HepG2 (cell line): ENCODE data around the gene DENND1C. TPM values are rescaled to one million over a fixed set of nuclear protein-coding genes. Genes with fewer than 3 reads are reported as not detected.

Source experiments
- ATAC-seq: fragments of 200-7000 bp; cut with Tn5 transposase; 3 replicates; pipeline ENCODE4 v1.9.1; 2020; ENCODE audit warnings: mild to moderate bottlenecking, moderate library complexity
- BruUV-seq: library from RNA; stranded (reverse); fragments of 400-500 nt; replicated peaks from 2 replicates; lab custom pipeline; 2021; lab: Mats Ljungman, UMichigan
- CTCF ChIA-PET: fragments of 300-600 bp; formaldehyde crosslinking; extraction: SDS; loops from one replicate; lab custom pipeline; 2021; ENCODE audit warnings: low total read pairs, inconsistent platforms, low intra/inter-chr PET ratio; lab: Yijun Ruan, JAX
- POLR2A ChIA-PET: fragments of 350-600 bp; sonication (Branson Sonifier 250); formaldehyde crosslinking; loops from one replicate; lab custom pipeline; 2020; ENCODE audit warnings: antibody characterized with exemption, inconsistent platforms; lab: Yijun Ruan, JAX
- DNase-seq: peaks from one replicate; pipeline ENCODE4 v3.0.0-alpha.2; 2015; ENCODE audit warnings: low spot score
- FAIRE-seq: peaks from 3 replicates; lab custom pipeline; 2011; peaks lifted over from hg19 to GRCh38; lab: Jason Lieb, UNC
- H2AFZ ChIP-seq: one replicate; pipeline ENCODE4 v1.6.1; 2011; ENCODE audit warnings: low read length, inconsistent platforms
- H3K27ac ChIP-seq: fragments of 300-600 bp; 3 replicates; pipeline ENCODE4 v1.8.0; 2011; ENCODE audit warnings: mixed run types, mild to moderate bottlenecking, mixed read lengths, low read length, inconsistent platforms; ENCODE audit not compliant: insufficient read depth; ENCODE audit errors: extremely low read length
- H3K27me3 ChIP-seq, 2 experiments: fragments of 200-600 bp in 1 of 2; 2 replicates in 1 of 2; 3 replicates in 1 of 2; pipeline versions ENCODE4 v1.6.0 to v1.8.0; 2011; ENCODE audit warnings: low read length in 2 of 2, mild to moderate bottlenecking in 2 of 2, moderate library complexity in 2 of 2, inconsistent platforms in 1 of 2; ENCODE audit not compliant: insufficient read depth in 2 of 2, control insufficient read depth in 1 of 2
- H3K36me3 ChIP-seq, 2 experiments: fragments of 200-600 bp in 1 of 2; replicated peaks in 1 of 2; 2 replicates in 1 of 2; 3 replicates in 1 of 2; pipeline versions ENCODE4 v1.5.1 to v1.8.0; 2011; ENCODE audit warnings: low read length in 2 of 2, inconsistent platforms in 1 of 2; ENCODE audit not compliant: insufficient read depth in 2 of 2, control insufficient read depth in 1 of 2
- H3K4me1 ChIP-seq: 2 replicates; pipeline ENCODE4 v1.5.1; 2012; ENCODE audit warnings: low read length, inconsistent platforms; ENCODE audit not compliant: insufficient read depth
- H3K4me2 ChIP-seq: 2 replicates; pipeline ENCODE4 v1.6.0; 2011; ENCODE audit warnings: low read depth, low read length, inconsistent platforms
- H3K4me3 ChIP-seq, 3 experiments: fragments of 200-600 bp in 1 of 3; sonication (generic), shearing (Covaris generic) in 1 of 3; replicated peaks in 1 of 3; 2 replicates each; pipeline ENCODE4 v1.5.1; 2011 to 2016; ENCODE audit warnings: low read length in 3 of 3, inconsistent platforms in 2 of 3, low read depth in 2 of 3, mild to moderate bottlenecking in 2 of 3, control low read depth in 1 of 3, mixed read lengths in 1 of 3; ENCODE audit not compliant: insufficient read depth in 1 of 3
- H3K79me2 ChIP-seq: one replicate; pipeline ENCODE4 v1.6.1; 2011; ENCODE audit warnings: low read length, inconsistent platforms; ENCODE audit not compliant: insufficient read depth
- H3K9ac ChIP-seq: 2 replicates; pipeline ENCODE4 v1.6.0; 2011; ENCODE audit warnings: mild to moderate bottlenecking, low read depth, low read length, inconsistent platforms; ENCODE audit not compliant: insufficient read depth
- H3K9me3 ChIP-seq: 2 replicates; pipeline ENCODE4 v1.5.1; 2012; ENCODE audit warnings: mild to moderate bottlenecking, low read length
- H4K20me1 ChIP-seq: 2 replicates; pipeline ENCODE4 v1.6.0; 2011; ENCODE audit warnings: inconsistent platforms, mild to moderate bottlenecking, low read length, moderate library complexity; ENCODE audit not compliant: insufficient read depth
- ELF4 ChIP-seq: sonication (generic); formaldehyde crosslinking; IDR thresholded peaks from 2 replicates; pipeline ENCODE4 v1.5.0; 2020; ENCODE audit warnings: missing genetic modification reagents, mild to moderate bottlenecking, moderate library complexity, borderline replicate concordance
- FOXA1 ChIP-seq, 2 experiments: fragments of 450-650 bp in 1 of 2; sonication (generic) in 1 of 2; formaldehyde crosslinking in 1 of 2; IDR thresholded peaks; 2 replicates each; pipeline versions ENCODE4 v1.4.0 to v1.6.1; 2016 to 2020; ENCODE audit warnings: missing genetic modification reagents in 1 of 2
- MXD4 ChIP-seq: IDR thresholded peaks from 2 replicates; pipeline ENCODE4 v1.6.1; 2016; ENCODE audit warnings: mild to moderate bottlenecking, missing biosample characterization, missing genetic modification reagents
- PITX1 ChIP-seq: sonication (generic); formaldehyde crosslinking; IDR thresholded peaks from 2 replicates; pipeline ENCODE4 v1.5.1; 2020; ENCODE audit warnings: mild to moderate bottlenecking, missing genetic modification reagents
- SNAI1 ChIP-seq: sonication (generic); formaldehyde crosslinking; IDR thresholded peaks from 2 replicates; pipeline ENCODE4 v1.5.0; 2020; ENCODE audit warnings: mild to moderate bottlenecking, missing genetic modification reagents, borderline replicate concordance
- SRSF4 ChIP-seq: fragments of 200-400 bp; formaldehyde crosslinking; IDR thresholded peaks from one replicate; pipeline ENCODE4 v1.6.1; 2018; ENCODE audit warnings: mild to moderate bottlenecking, low read depth, low read length, moderate library complexity; ENCODE audit not compliant: poor library complexity, severe bottlenecking
- THAP8 ChIP-seq: sonication (generic); formaldehyde crosslinking; IDR thresholded peaks from 2 replicates; pipeline ENCODE4 v1.5.1; 2020; ENCODE audit warnings: missing genetic modification reagents, mild to moderate bottlenecking, borderline replicate concordance
- WIZ ChIP-seq: sonication (generic); formaldehyde crosslinking; IDR thresholded peaks from 2 replicates; pipeline ENCODE4 v1.5.1; 2020; ENCODE audit warnings: mild to moderate bottlenecking, missing genetic modification reagents
- ZBTB21 ChIP-seq: sonication (generic); formaldehyde crosslinking; IDR thresholded peaks from 2 replicates; pipeline ENCODE4 v1.4.0; 2020; ENCODE audit warnings: missing genetic modification reagents
- ZFP36L2 ChIP-seq: sonication (generic); formaldehyde crosslinking; IDR thresholded peaks from 2 replicates; pipeline ENCODE4 v1.4.0; 2020; ENCODE audit warnings: missing genetic modification reagents
- ZNF180 ChIP-seq: sonication (generic); formaldehyde crosslinking; IDR thresholded peaks from 2 replicates; pipeline ENCODE4 v1.4.0; 2020; ENCODE audit warnings: low read depth, missing genetic modification reagents, borderline replicate concordance
- ZNF20 ChIP-seq: sonication (generic); formaldehyde crosslinking; IDR thresholded peaks from 2 replicates; pipeline ENCODE4 v1.4.0; 2020; ENCODE audit warnings: mild to moderate bottlenecking, moderate library complexity, missing genetic modification reagents
- ZNF33B ChIP-seq: sonication (generic); formaldehyde crosslinking; IDR thresholded peaks from 2 replicates; pipeline ENCODE4 v1.5.1; 2020; ENCODE audit warnings: mild to moderate bottlenecking, missing genetic modification reagents
- ZNF510 ChIP-seq: sonication (generic); formaldehyde crosslinking; IDR thresholded peaks from 2 replicates; pipeline ENCODE4 v1.4.0; 2020; ENCODE audit warnings: low read depth, mild to moderate bottlenecking, missing genetic modification reagents
- ZSCAN25 ChIP-seq: sonication (generic); formaldehyde crosslinking; IDR thresholded peaks from 2 replicates; pipeline ENCODE4 v1.8.0; 2022; ENCODE audit warnings: mild to moderate bottlenecking, missing genetic modification reagents
- WGBS: methylation state at CpG from one replicate; pipeline ENCODE4 v1.1.6; 2017; ENCODE audit warnings: low lambda C conversion rate; 5-methylcytosine and 5-hydroxymethylcytosine counted together
- in situ Hi-C: cut with HindIII; loops from 2 replicates; pipeline ENCODE4 v1.10.0; 2017; ENCODE audit warnings: low pct_unique_long_range_greater_than_20kb; ENCODE audit not compliant: extremely low pct_ligation_motif_present
- intact Hi-C: fragments of 100-400 bp; cut with micrococcal nuclease; formaldehyde crosslinking; loops from one replicate; pipeline ENCODE4 v1.10.0; 2022; ENCODE audit not compliant: unreplicated experiment
- polyA plus RNA-seq, 8 experiments: library from polyadenylated mRNA; depleted of rRNA in 3 of 8; stranded (reverse) in 7 of 8; unstranded in 1 of 8; fragments of >200 nt; fragmentation: Illumina TruSeq in 4 of 8; extraction: Trizol in 4 of 8; gene quantifications; 2 replicates each; pipeline versions ENCODE4 v1.2.1 to v1.2.3, GENCODE V29; 2011 to 2016; ENCODE audit warnings: low read depth in 4 of 8, missing spikeins in 1 of 8, mixed read lengths in 1 of 8; ENCODE audit not compliant: insufficient read depth in 1 of 8
- total RNA-seq, 5 experiments: library from RNA; depleted of rRNA; stranded (reverse); fragments of >200 nt; fragmentation: Illumina TruSeq; extraction: Trizol; gene quantifications; 2 replicates each; pipeline ENCODE4 v1.2.3, GENCODE V29; 2016; ENCODE audit warnings: low read depth in 1 of 5
- TF ChIP-seq, protein P1 (sequence below): IDR thresholded peaks from 2 replicates; pipeline ENCODE4 v1.6.1; 2012; ENCODE audit warnings: inconsistent platforms
- TF ChIP-seq, protein P2 (sequence below): sonication (generic); formaldehyde crosslinking; IDR thresholded peaks from 2 replicates; pipeline ENCODE4 v1.8.1; 2022; ENCODE audit warnings: low read depth, mild to moderate bottlenecking, missing genetic modification reagents
- TF ChIP-seq, protein P3 (sequence below): sonication (generic); formaldehyde crosslinking; IDR thresholded peaks from 2 replicates; pipeline ENCODE4 v1.5.0; 2020; ENCODE audit warnings: mild to moderate bottlenecking, missing genetic modification reagents
- TF ChIP-seq, protein P4 (sequence below): sonication (generic); formaldehyde crosslinking; IDR thresholded peaks from 2 replicates; pipeline ENCODE4 v1.8.0; 2023; ENCODE audit warnings: mild to moderate bottlenecking, missing genetic modification reagents

DENND1C gene
- total and polyA plus RNA-seq, 2 of the 13 experiments (the other 11 are each of a cell fraction or from before 2014, with no cell fraction given) = 0.04 to 0.73 TPM

- TF ChIP-seq ELF4 (CRISPR knock-in tag) = no peak
- no peak for TF ChIP-seq THAP8
- no peak for TF ChIP-seq ZFP36L2 (CRISPR knock-in tag)
- TF ChIP-seq, protein P1, sequence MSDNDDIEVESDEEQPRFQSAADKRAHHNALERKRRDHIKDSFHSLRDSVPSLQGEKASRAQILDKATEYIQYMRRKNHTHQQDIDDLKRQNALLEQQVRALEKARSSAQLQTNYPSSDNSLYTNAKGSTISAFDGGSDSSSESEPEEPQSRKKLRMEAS = no peak
- no peak for TF ChIP-seq FOXA1 (IDR thresholded peaks at IDR 0.05)
- TF ChIP-seq FOXA1 (CRISPR knock-in tag; IDR thresholded peaks at IDR 0.05) = no peak
- TF ChIP-seq SRSF4 = no peak
- TF ChIP-seq ZNF33B (CRISPR knock-in tag) = no peak
- no peak for TF ChIP-seq PITX1
- TF ChIP-seq SNAI1 (CRISPR knock-in tag) = no peak
- no peak for TF ChIP-seq ZNF20
- no peak for TF ChIP-seq ZBTB21
- no peak for TF ChIP-seq ZSCAN25 (CRISPR knock-in tag)
- no peak for TF ChIP-seq WIZ (CRISPR knock-in tag)
- TF ChIP-seq ZNF180 = no peak
- no peak for TF ChIP-seq MXD4
Observed at GRCh38 chr19:6471076-6471475, 10.5 kb downstream of the DENND1C start (continued).

DNA sequence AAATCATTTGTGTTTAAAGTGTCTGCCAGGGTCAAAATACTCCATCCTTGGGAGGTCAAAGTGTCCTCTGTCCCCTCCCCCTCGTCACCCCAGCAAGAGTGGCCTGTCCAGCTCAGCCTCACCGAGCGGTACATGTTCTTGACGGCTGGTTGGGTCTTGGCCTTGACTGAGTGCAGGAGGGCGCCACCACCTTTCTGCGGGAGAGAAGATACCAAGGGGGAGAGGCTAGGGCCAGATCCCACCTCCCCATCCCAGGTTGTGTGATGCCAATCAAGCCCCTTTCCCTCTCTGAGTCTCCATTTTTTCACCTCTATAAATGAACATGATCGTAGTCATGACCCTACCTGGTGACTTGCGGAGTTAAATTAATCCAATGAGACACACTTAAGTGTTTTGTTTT lies 11.4 kb downstream of the DENND1C start:
- in situ Hi-C loops (no loop called here), intact Hi-C loops (no loop called here)
- Histone ChIP-seq H2AFZ (no peak overlapping the region), H3K9me3 (no peaks in the 10 kb centered on the region), H3K27me3 (no peaks in the 10 kb centered on the region), H3K4me2 (no peak overlapping the region), H4K20me1 (no peaks in the 10 kb centered on the region), H3K9ac (no peak overlapping the region), H3K36me3 (no peaks in the 10 kb centered on the region; a peak in 1 of 5 replicates), H3K79me2 (no peaks in the 10 kb centered on the region), H3K27ac (no peak overlapping the region), H3K4me1 (peaks cover 10% of the 10 kb centered on the region), H3K4me3 (no peak overlapping the region)
- CTCF ChIA-PET = no interaction called here
- DNase-seq (no peak), FAIRE-seq (no peak), ATAC-seq (no peak)
- WGBS = 86% methylated on average over 7 of the region's 8 CpGs
- BruUV-seq = no TSS peak
- POLR2A ChIA-PET = no interaction called here
- TF ChIP-seq, protein P2, sequence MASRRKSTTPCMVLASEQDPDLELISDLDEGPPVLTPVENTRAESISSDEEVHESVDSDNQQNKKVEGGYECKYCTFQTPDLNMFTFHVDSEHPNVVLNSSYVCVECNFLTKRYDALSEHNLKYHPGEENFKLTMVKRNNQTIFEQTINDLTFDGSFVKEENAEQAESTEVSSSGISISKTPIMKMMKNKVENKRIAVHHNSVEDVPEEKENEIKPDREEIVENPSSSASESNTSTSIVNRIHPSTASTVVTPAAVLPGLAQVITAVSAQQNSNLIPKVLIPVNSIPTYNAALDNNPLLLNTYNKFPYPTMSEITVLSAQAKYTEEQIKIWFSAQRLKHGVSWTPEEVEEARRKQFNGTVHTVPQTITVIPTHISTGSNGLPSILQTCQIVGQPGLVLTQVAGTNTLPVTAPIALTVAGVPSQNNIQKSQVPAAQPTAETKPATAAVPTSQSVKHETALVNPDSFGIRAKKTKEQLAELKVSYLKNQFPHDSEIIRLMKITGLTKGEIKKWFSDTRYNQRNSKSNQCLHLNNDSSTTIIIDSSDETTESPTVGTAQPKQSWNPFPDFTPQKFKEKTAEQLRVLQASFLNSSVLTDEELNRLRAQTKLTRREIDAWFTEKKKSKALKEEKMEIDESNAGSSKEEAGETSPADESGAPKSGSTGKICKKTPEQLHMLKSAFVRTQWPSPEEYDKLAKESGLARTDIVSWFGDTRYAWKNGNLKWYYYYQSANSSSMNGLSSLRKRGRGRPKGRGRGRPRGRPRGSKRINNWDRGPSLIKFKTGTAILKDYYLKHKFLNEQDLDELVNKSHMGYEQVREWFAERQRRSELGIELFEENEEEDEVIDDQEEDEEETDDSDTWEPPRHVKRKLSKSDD (CRISPR knock-in tag) = no peak
- TF ChIP-seq, protein P3, sequence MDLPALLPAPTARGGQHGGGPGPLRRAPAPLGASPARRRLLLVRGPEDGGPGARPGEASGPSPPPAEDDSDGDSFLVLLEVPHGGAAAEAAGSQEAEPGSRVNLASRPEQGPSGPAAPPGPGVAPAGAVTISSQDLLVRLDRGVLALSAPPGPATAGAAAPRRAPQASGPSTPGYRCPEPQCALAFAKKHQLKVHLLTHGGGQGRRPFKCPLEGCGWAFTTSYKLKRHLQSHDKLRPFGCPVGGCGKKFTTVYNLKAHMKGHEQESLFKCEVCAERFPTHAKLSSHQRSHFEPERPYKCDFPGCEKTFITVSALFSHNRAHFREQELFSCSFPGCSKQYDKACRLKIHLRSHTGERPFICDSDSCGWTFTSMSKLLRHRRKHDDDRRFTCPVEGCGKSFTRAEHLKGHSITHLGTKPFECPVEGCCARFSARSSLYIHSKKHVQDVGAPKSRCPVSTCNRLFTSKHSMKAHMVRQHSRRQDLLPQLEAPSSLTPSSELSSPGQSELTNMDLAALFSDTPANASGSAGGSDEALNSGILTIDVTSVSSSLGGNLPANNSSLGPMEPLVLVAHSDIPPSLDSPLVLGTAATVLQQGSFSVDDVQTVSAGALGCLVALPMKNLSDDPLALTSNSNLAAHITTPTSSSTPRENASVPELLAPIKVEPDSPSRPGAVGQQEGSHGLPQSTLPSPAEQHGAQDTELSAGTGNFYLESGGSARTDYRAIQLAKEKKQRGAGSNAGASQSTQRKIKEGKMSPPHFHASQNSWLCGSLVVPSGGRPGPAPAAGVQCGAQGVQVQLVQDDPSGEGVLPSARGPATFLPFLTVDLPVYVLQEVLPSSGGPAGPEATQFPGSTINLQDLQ = no peak
- no peak for TF ChIP-seq ZNF510 (CRISPR knock-in tag)
- TF ChIP-seq, protein P4, sequence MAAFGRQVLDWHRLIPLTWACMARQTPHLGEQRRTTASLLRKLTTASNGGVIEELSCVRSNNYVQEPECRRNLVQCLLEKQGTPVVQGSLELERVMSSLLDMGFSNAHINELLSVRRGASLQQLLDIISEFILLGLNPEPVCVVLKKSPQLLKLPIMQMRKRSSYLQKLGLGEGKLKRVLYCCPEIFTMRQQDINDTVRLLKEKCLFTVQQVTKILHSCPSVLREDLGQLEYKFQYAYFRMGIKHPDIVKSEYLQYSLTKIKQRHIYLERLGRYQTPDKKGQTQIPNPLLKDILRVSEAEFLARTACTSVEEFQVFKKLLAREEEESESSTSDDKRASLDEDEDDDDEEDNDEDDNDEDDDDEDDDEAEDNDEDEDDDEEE (CRISPR knock-in tag) = no peak
